Naive thymus-derived CD4-positive, alpha-beta T cell (primary cell): ENCODE results near the gene ZNF423. TPM values are rescaled to one million over a fixed set of nuclear protein-coding genes. Genes with fewer than 3 reads are reported as not detected.

ENCODE experiments used
- ATAC-seq: fragments of 150-1000 bp; cut with Tn5 transposase; 2 replicates; pipeline ENCODE4 v1.10.0; 2021; ENCODE audit warnings: mild to moderate bottlenecking, moderate library complexity
- CTCF ChIA-PET: fragments of 350-600 bp; sonication (Branson Sonifier 250); formaldehyde crosslinking; loops from one replicate; lab custom pipeline; 2021; ENCODE audit warnings: antibody characterized with exemption; lab: Charles Lee
- POLR2A ChIA-PET: fragments of 350-600 bp; sonication (Branson Sonifier 250); formaldehyde crosslinking; loops from one replicate; lab custom pipeline; 2021; ENCODE audit warnings: antibody characterized with exemption, inconsistent platforms; lab: Charles Lee
- DNase-seq, 9 donors: peaks; one replicate each; pipeline versions ENCODE4 v3.0.0 to v3.0.0-alpha.2; 2020 to 2022; ENCODE audit warnings: mixed read lengths in 1 of 9
- H3K27ac ChIP-seq: one replicate; pipeline ENCODE4 v1.7.0; 2013; ENCODE audit warnings: mild to moderate bottlenecking, low read depth, low read length, moderate library complexity
- H3K27me3 ChIP-seq, 2 donors: one replicate each; pipeline ENCODE4 v1.7.0; 2013; ENCODE audit warnings: low read length in 2 of 2, mild to moderate bottlenecking in 2 of 2, moderate library complexity in 2 of 2; ENCODE audit not compliant: control insufficient read depth in 2 of 2, insufficient read depth in 2 of 2
- H3K36me3 ChIP-seq, 3 experiments: 1 replicate in 2 of 3; 2 replicates in 1 of 3; pipeline ENCODE4 v1.7.0; 2013; ENCODE audit warnings: low read length in 3 of 3, mild to moderate bottlenecking in 3 of 3, moderate library complexity in 1 of 3; ENCODE audit not compliant: insufficient read depth in 3 of 3, control insufficient read depth in 2 of 3
- H3K4me1 ChIP-seq, 2 donors: one replicate each; pipeline ENCODE4 v1.7.0; 2013; ENCODE audit warnings: low read length in 2 of 2, mild to moderate bottlenecking in 2 of 2, moderate library complexity in 1 of 2; ENCODE audit not compliant: control insufficient read depth in 2 of 2, insufficient read depth in 2 of 2
- H3K4me3 ChIP-seq: 2 replicates; pipeline ENCODE4 v1.7.0; 2013; ENCODE audit warnings: mild to moderate bottlenecking, low read length
- H3K9me3 ChIP-seq, 3 experiments: 1 replicate in 2 of 3; 2 replicates in 1 of 3; pipeline ENCODE4 v1.7.0; 2013; ENCODE audit warnings: low read length in 3 of 3; ENCODE audit not compliant: control insufficient read depth in 2 of 3
- H3K27ac Mint-ChIP-seq, 9 donors: one replicate each; pipeline ENCODE4 v1.8.0; 2020 to 2022; ENCODE audit warnings: mixed read lengths in 9 of 9, mild to moderate bottlenecking in 8 of 9, moderate library complexity in 5 of 9, inconsistent platforms in 2 of 9
- H3K27me3 Mint-ChIP-seq, 5 donors: one replicate each; pipeline ENCODE4 v1.8.0; 2021 to 2022; ENCODE audit warnings: mixed read lengths in 5 of 5, mild to moderate bottlenecking in 1 of 5
- H3K36me3 Mint-ChIP-seq, 5 donors: one replicate each; pipeline ENCODE4 v1.8.0; 2020 to 2022; ENCODE audit warnings: mixed read lengths in 5 of 5, mild to moderate bottlenecking in 3 of 5, inconsistent platforms in 1 of 5
- H3K4me1 Mint-ChIP-seq, 7 donors: one replicate each; pipeline ENCODE4 v1.8.0; 2020 to 2022; ENCODE audit warnings: mixed read lengths in 7 of 7, mild to moderate bottlenecking in 3 of 7, inconsistent platforms in 1 of 7
- H3K4me3 Mint-ChIP-seq, 10 donors: one replicate each; pipeline ENCODE4 v1.8.0; 2020 to 2022; ENCODE audit warnings: mild to moderate bottlenecking in 10 of 10, mixed read lengths in 10 of 10, moderate library complexity in 6 of 10, inconsistent platforms in 2 of 10
- H3K9me3 Mint-ChIP-seq, 11 donors: one replicate each; pipeline ENCODE4 v1.8.0; 2020 to 2022; ENCODE audit warnings: mixed read lengths in 11 of 11, mild to moderate bottlenecking in 4 of 11, inconsistent platforms in 1 of 11, moderate library complexity in 1 of 11
- intact Hi-C, 2 donors: fragments of 100-400 bp; cut with micrococcal nuclease; formaldehyde crosslinking; loops; one replicate each; pipeline ENCODE4 v1.15.1; 2023
- polyA plus RNA-seq, 2 donors: library from polyadenylated mRNA; unstranded; fragments of 300-500 nt; fragmentation: Illumina TruSeq; gene quantifications; one replicate each; pipeline ENCODE4 v1.2.3, GENCODE V29; 2021
- total RNA-seq, 6 experiments: library from RNA in 5 of 6; stranded (reverse) in 5 of 6; gene quantifications; 1 replicate in 5 of 6; 2 replicates in 1 of 6; pipeline ENCODE4 v1.2.3 and lab custom pipeline; 2021 to 2026

The ZNF423 gene
- total and polyA plus RNA-seq, 7 experiments from 2014 or later, result not detected

- Histone ChIP-seq H3K27me3 (peaks cover 0 to 4% of the 10 kb centered on the region in 2 donors), H3K27ac (no peak overlapping the region), H3K4me3 (no peak overlapping the region), H3K36me3 (no peaks in the 10 kb centered on the region), H3K4me1 (peaks cover 0 to 5% of the 10 kb centered on the region in 2 donors), H3K9me3 (no peaks in the 10 kb centered on the region)
- H3K4me3 Mint-ChIP-seq, result peak overlapping the region in 7 of 10 donors; percentile 16 to 90 (median 41)
- intact Hi-C loops, result loop anchor here (5.0 to 10.0 kb wide), 4 partner anchors 212 to 949 kb away; partner anchors contain the start of gene HEATR3 (in 1 of the 2)
- H3K27me3 Mint-ChIP-seq, result peaks cover 28 to 67% (median 45%) of the 10 kb centered on the region in 5 donors
- H3K36me3 Mint-ChIP-seq, result no peaks in the 10 kb centered on the region
- peak; percentile 25 to 60 (median 58) for DNase-seq
- CTCF ChIA-PET, result no interaction called here
- H3K27ac Mint-ChIP-seq, result no peak overlapping the region
- peaks cover 0 to 1% (median 0%) of the 10 kb centered on the region in 11 donors for H3K9me3 Mint-ChIP-seq
- ATAC-seq, result peak; percentile 76
- POLR2A ChIA-PET, result interaction anchor here (0.8 kb wide), 1 partner anchor 891 kb away, joined by 3 read pairs; no protein-coding TSS in a partner anchor
- peaks cover 0 to 20% (median 11%) of the 10 kb centered on the region in 7 donors for H3K4me1 Mint-ChIP-seq
Observed at GRCh38 chr16:49855280-49855821, 561 bp downstream of the ZNF423 start.

GRCh38 chr16:49854796-49855203 is 1.1 kb downstream of the ZNF423 start:
- peaks cover 0 to 20% (median 11%) of the 10 kb centered on the region in 7 donors for H3K4me1 Mint-ChIP-seq
- no peaks in the 10 kb centered on the region for H3K36me3 Mint-ChIP-seq
- Histone ChIP-seq H3K4me3 (no peak overlapping the region), H3K4me1 (peaks cover 0 to 5% of the 10 kb centered on the region in 2 donors), H3K36me3 (no peaks in the 10 kb centered on the region), H3K27ac (no peak overlapping the region), H3K27me3 (peaks cover 0 to 4% of the 10 kb centered on the region in 2 donors), H3K9me3 (no peaks in the 10 kb centered on the region)
- H3K9me3 Mint-ChIP-seq, result peaks cover 0 to 1% (median 0%) of the 10 kb centered on the region in 11 donors
- intact Hi-C loops, result loop anchor here (5.0 to 10.0 kb wide), 4 partner anchors 213 to 950 kb away; partner anchors contain the start of gene HEATR3 (in 1 of the 2)
- ATAC-seq (no peak), DNase-seq (peak in 1 of 9 donors; percentile 25)
- ChIA-PET CTCF (no interaction called here), POLR2A (no interaction called here)
- peak overlapping the region in 6 of 10 donors; percentile 49 to 90 (median 62) for H3K4me3 Mint-ChIP-seq
- peaks cover 28 to 61% (median 42%) of the 10 kb centered on the region in 5 donors for H3K27me3 Mint-ChIP-seq
- no peak overlapping the region for H3K27ac Mint-ChIP-seq

- ChIA-PET CTCF (no interaction called here), POLR2A (no interaction called here)
- Mint-ChIP-seq H3K27me3 (peaks cover 28 to 58% (median 42%) of the 10 kb centered on the region in 5 donors), H3K4me3 (peak overlapping the region in 9 of 10 donors; percentile 45 to 90 (median 64)), H3K9me3 (peaks cover 0 to 1% (median 0%) of the 10 kb centered on the region in 11 donors), H3K4me1 (peaks cover 0 to 16% (median 8%) of the 10 kb centered on the region in 7 donors), H3K36me3 (no peaks in the 10 kb centered on the region), H3K27ac (peak overlapping the region in 1 of 9 donors; percentile 52)
- no peak overlapping the region for H3K27ac ChIP-seq
- H3K9me3 ChIP-seq, result no peaks in the 10 kb centered on the region
- no peak overlapping the region for H3K4me3 ChIP-seq
- intact Hi-C loops, result loop anchor here (10.0 kb wide), 3 partner anchors 259 to 951 kb away; no protein-coding TSS in a partner anchor
- peaks cover 0 to 4% of the 10 kb centered on the region in 2 donors for H3K27me3 ChIP-seq
- peaks cover 0 to 5% of the 10 kb centered on the region in 2 donors for H3K4me1 ChIP-seq
- no peak for DNase-seq
- H3K36me3 ChIP-seq, result no peaks in the 10 kb centered on the region
- ATAC-seq, result no peak
Observed at GRCh38 chr16:49854188-49854795, 1.6 kb downstream of the ZNF423 start.

GRCh38 chr16:49852279-49852678 is 3.6 kb downstream of the ZNF423 start:
- H3K27ac ChIP-seq, result no peak overlapping the region
- H3K27me3 ChIP-seq, result peaks cover 0 to 4% of the 10 kb centered on the region in 2 donors
- DNase-seq (no peak), ATAC-seq (no peak)
- peaks cover 0 to 1% (median 0%) of the 10 kb centered on the region in 11 donors for H3K9me3 Mint-ChIP-seq
- H3K36me3 ChIP-seq, result no peaks in the 10 kb centered on the region
- intact Hi-C loops, result loop anchor here (10.0 kb wide), 3 partner anchors 257 to 953 kb away; no protein-coding TSS in a partner anchor
- no peak overlapping the region for H3K27ac Mint-ChIP-seq
- POLR2A ChIA-PET, result no interaction called here
- peak overlapping the region in 6 of 10 donors; percentile 5 to 65 (median 30) for H3K4me3 Mint-ChIP-seq
- peaks cover 32 to 55% (median 44%) of the 10 kb centered on the region in 5 donors for H3K27me3 Mint-ChIP-seq
- no peaks in the 10 kb centered on the region for H3K9me3 ChIP-seq
- peaks cover 0 to under 1% of the 10 kb centered on the region in 2 donors for H3K4me1 ChIP-seq
- peaks cover 0 to 9% (median under 1%) of the 10 kb centered on the region in 7 donors for H3K4me1 Mint-ChIP-seq
- CTCF ChIA-PET, result no interaction called here
- no peaks in the 10 kb centered on the region for H3K36me3 Mint-ChIP-seq
- no peak overlapping the region for H3K4me3 ChIP-seq

GRCh38 chr16:49851468-49851787 is 4.5 kb downstream of the ZNF423 start:
- Histone ChIP-seq H3K27ac (no peak overlapping the region), H3K9me3 (no peaks in the 10 kb centered on the region), H3K36me3 (no peaks in the 10 kb centered on the region), H3K4me1 (no peaks in the 10 kb centered on the region), H3K4me3 (no peak overlapping the region), H3K27me3 (peaks cover 0 to 4% of the 10 kb centered on the region in 2 donors)
- Mint-ChIP-seq H3K27me3 (peaks cover 36 to 59% (median 51%) of the 10 kb centered on the region in 5 donors), H3K4me1 (peaks cover 0 to 8% (median 0%) of the 10 kb centered on the region in 7 donors), H3K27ac (no peak overlapping the region), H3K4me3 (no peak overlapping the region), H3K36me3 (no peaks in the 10 kb centered on the region), H3K9me3 (peaks cover 0 to 1% (median 0%) of the 10 kb centered on the region in 11 donors)
- DNase-seq (no peak), ATAC-seq (no peak)
- intact Hi-C loops, result loop anchor here (10.0 kb wide), 3 partner anchors 257 to 953 kb away; no protein-coding TSS in a partner anchor
- POLR2A ChIA-PET, result no interaction called here
- CTCF ChIA-PET, result no interaction called here

GRCh38 chr16:49850558-49851467 is 5.1 kb downstream of the ZNF423 start:
- Mint-ChIP-seq H3K27me3 (peaks cover 36 to 59% (median 50%) of the 10 kb centered on the region in 5 donors), H3K36me3 (no peaks in the 10 kb centered on the region), H3K27ac (no peak overlapping the region), H3K4me1 (peaks cover 0 to 8% (median 0%) of the 10 kb centered on the region in 7 donors), H3K4me3 (no peak overlapping the region), H3K9me3 (peaks cover 0 to 1% (median 0%) of the 10 kb centered on the region in 11 donors)
- no peak overlapping the region for H3K4me3 ChIP-seq
- ChIA-PET CTCF (no interaction called here), POLR2A (no interaction called here)
- H3K4me1 ChIP-seq, result no peaks in the 10 kb centered on the region
- ATAC-seq, result no peak
- intact Hi-C loops, result loop anchor here (10.0 kb wide), 3 partner anchors 256 to 954 kb away; no protein-coding TSS in a partner anchor
- H3K27ac ChIP-seq, result no peak overlapping the region
- H3K36me3 ChIP-seq, result no peaks in the 10 kb centered on the region
- H3K9me3 ChIP-seq, result no peaks in the 10 kb centered on the region
- H3K27me3 ChIP-seq, result peaks cover 0 to 4% of the 10 kb centered on the region in 2 donors
- no peak for DNase-seq
